ENCODE data around the gene AQP11.
"Not testable (repeated sequence)": the region's sequence is repeated elsewhere in the genome, so short reads cannot be mapped to it uniquely, and the experiment has no call there.

The AQP11 gene, protein sequence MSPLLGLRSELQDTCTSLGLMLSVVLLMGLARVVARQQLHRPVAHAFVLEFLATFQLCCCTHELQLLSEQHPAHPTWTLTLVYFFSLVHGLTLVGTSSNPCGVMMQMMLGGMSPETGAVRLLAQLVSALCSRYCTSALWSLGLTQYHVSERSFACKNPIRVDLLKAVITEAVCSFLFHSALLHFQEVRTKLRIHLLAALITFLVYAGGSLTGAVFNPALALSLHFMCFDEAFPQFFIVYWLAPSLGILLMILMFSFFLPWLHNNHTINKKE

GRCh38 chr11:77589521-77590193 lies at the start of gene AQP11:
Gene AQP11 (plus strand): TSS chr11:77589953. CDS start chr11:77589993, 40 bp downstream.
- DNase-seq = peak; percentile 87

DNA sequence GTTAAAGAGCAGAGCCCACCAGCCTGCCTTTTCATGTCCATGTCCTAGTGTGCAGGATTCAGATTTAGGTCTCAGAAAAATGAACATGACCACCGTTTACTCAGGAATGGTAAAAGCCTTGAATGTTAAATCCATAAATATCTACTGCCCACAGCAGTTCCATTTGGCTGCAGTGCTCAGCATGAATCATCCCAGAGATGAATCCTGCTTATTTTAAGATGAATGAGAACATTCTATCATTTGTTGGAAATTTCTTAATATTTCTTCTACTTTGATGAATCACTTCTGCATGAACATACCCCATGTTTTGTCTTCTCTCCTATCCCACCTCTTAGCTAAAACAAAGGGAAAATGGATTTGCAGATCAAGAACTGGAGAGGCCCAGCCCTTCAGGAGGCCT lies 47.5 kb upstream of the AQP11 start:
- DNase-seq = no peak

DNA sequence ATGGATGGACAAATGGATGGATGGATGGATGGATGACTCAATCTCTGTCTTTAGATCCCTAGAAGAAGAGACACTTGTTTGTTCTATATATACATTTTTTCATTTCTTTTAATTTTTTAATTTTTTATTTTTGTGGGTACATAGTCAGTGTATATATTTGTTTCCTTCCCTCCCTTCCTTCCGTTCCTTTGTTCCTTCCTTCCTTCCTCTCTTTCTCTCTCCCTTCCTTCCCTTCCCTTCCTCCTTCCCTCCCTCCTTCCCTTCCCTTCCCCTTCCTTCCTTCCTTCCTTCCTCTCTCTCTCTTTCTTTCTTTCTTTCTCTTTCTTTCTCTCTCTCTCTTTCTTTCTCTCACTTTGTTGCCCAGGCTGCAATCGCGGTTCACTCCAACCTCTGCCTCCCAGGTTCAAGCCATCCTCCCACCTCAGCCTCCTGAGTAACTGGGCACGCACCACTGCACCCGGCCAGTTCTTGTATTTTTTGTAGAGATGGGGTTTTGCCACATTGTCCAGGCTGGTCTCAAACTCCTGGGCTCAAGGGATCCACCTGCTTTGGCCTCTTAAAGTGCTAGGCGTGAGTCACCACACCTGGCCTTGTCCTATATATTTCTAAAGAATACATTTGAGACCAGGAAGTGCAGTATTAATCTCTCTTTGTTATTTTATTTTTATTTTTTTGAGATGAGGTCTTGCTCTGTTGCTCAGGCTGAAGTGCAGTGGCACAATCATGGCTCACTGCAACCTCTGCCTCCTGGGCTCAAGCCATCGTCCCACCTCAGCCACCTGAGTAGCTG lies 42.5 kb upstream of the AQP11 start:
- no peak for DNase-seq

DNA sequence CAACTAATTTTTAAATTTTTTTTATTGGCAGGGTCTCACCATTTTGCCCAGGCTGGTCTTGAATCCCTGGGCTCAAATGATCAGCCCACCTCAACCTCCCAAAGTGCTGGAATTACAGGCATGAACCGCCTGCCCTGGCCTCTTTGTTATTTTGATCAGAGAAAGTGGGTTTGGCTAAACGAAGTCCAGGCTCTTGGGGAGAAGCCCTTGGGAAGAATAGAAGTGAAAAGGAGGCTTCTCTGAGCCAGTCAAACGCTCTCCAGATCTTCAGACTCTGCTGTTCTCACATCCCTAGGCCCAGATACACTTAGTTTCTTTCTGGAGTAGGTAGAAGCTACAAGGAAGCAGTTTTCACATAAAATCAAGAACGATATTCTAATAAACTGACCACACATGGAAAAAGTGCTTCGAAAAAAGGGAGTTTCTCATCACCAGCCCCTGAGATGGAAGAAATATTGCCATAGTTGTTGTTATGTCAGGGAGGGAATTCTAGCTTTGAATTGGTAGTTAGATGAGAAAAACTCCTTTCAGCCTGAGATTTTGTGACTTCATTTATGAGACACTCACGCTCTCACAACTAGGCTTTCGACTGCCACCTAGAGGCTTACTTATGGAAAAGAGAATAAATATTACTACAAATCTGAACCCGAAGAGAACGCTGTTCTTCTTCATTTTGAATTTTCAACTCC lies 41.7 kb upstream of the AQP11 start:
- DNase-seq = peak; percentile 89

- no peak for DNase-seq
Observed at GRCh38 chr11:77548552-77549445, 41.0 kb upstream of the AQP11 start.

GRCh38 chr11:77551426-77551825 lies 38.3 kb upstream of the AQP11 start:
- DNase-seq = not testable (repeated sequence)

- peak; percentile 49 for DNase-seq
Observed at GRCh38 chr11:77557553-77557952, 32.2 kb upstream of the AQP11 start.

- DNase-seq = no peak
Observed at GRCh38 chr11:77558380-77558779, 31.4 kb upstream of the AQP11 start.

GRCh38 chr11:77559686-77560401 lies 29.9 kb upstream of the AQP11 start:
- peak; percentile 34 for DNase-seq

GRCh38 chr11:77560605-77561004 lies 29.1 kb upstream of the AQP11 start:
- DNase-seq = peak; percentile 7

GRCh38 chr11:77561257-77561656 lies 28.5 kb upstream of the AQP11 start:
- DNase-seq = no peak

GRCh38 chr11:77568306-77568705 lies 21.4 kb upstream of the AQP11 start:
- no peak for DNase-seq

GRCh38 chr11:77568916-77569675 lies 20.7 kb upstream of the AQP11 start:
- DNase-seq = no peak

DNA sequence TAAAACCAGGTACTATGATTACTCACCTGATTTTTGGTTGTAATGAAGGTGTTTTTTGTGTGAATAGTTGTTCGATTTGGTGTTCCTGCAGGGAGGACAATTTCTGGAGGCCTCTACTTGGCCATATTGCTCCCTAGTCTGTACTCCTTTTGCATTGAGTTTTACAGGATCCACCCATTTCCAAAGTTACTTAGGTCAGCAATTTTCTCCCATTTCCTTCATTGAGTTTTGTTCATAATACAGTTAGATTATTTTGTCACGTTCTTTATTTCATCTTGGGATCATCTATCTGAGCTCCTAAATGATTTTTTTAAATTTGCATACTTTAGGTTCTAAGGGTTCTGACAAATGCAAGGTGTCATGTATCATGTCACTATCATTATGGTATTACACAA lies 20.1 kb upstream of the AQP11 start:
- DNase-seq = no peak

DNA sequence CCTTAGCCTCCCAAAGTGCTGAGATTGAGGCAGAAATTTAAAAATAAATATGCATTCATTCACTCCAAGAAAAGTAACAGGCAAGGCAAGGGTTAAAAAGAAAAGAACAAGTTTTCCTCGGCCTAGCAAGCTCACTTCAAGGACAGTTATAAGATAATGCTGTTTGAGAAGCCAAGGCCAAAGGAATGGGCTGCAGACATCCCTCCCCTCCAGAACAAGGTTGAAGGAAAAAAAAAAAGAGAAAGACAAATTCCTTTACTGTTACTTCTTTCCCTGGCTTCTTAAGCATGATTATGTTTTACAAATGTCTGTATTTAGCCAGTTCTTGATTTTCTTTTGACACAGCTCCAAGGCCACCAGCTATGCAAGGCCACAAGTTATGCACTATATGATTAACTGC lies 18.9 kb upstream of the AQP11 start:
- not testable (repeated sequence) for DNase-seq

DNA sequence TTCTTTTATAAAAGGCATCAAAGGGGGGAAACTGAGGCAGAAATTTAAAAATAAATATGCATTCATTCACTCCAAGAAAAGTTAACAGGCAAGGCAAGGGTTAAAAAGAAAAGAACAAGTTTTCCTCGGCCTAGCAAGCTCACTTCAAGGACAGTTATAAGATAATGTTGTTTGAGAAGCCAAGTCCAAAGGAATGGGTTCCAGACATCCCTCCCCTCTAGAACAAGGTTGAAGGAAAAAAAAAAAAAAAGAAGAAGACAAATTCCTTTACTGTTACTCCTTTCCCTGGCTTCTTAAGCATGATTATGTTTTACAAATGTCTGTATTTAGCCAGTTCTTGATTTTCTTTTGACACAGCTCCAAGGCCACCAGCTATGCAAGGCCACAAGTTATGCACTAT lies 14.3 kb upstream of the AQP11 start:
- not testable (repeated sequence) for DNase-seq

DNA sequence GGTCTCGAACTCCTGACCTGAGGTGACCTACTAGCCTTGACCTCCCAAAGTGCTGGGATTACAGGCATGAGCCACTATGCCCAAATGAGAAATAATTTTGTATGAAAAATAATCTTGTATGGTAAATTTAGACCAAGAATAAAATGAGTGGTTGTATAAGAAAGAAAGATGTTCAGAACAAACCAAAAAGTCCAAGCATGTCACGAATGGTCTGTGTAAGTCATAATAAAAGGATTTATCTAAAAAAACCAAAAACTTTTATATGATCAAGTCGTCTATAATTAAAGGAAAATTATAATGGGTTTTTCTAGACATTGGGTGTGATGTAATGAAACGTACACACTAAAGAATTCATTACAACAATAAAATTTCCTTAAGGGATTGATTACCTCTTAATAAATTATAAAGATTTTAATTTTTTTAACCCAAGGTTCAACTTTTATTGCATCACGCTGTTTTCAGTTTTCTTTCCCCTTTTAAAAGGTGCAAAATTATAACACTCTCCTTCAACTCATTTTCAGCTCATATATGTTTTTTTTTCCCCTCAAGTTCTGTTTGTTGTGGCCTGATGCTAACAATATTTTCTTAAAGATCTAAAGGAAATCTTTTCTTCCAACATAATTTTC lies 8.9 kb upstream of the AQP11 start:
- DNase-seq = peak; percentile 58

- DNase-seq = no peak
Observed at GRCh38 chr11:77589181-77589520, 602 bp upstream of the AQP11 start.

- DNase-seq = no peak
Observed at GRCh38 chr11:77590194-77590782, 535 bp downstream of the AQP11 start.

- DNase-seq = no peak
Observed at GRCh38 chr11:77592727-77593126, 3.0 kb downstream of the AQP11 start.
